ENCODE results near the gene DLX3.

DLX3 gene

DNA sequence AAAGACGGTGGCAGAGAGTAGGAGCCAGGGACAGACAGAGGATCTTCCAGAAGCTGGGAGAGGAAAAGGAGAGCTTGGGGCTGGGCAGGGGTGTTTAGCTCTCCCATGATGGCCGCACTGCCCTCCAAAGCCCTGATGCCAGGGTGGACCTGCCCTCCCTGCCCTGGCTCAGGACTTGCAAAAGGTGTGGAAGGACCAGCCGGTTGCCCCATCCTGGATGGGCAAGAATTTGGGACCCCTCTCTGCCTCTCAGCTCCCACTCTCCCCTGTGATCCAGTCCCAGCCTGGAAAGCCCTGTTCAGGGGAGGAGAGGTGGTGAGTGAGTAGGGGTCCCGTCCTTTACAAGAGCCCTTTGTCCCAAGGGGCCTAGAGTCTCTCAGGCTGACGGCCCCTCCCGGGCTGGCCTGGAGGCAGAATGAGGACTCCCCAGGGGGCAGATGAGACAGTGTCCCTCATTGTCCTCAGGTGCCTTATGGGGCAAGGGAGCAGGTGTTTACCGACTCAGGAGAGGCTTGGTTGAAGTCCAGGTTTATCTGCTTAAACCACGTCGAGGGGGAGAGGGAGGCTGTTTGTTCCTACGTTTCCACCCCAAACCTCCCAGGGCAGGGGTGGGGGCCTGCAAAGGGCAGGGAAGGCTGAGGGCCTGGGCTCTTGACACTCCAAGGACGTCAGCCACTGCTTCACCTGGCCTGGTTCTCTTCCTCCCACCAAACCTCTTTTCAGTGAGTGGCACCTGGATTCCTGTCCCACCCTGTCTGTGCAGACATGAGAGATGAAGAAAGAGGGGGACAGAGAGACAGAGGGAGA is 41.6 kb upstream of the DLX3 start:
- TF ChIP-seq, protein P1, sequence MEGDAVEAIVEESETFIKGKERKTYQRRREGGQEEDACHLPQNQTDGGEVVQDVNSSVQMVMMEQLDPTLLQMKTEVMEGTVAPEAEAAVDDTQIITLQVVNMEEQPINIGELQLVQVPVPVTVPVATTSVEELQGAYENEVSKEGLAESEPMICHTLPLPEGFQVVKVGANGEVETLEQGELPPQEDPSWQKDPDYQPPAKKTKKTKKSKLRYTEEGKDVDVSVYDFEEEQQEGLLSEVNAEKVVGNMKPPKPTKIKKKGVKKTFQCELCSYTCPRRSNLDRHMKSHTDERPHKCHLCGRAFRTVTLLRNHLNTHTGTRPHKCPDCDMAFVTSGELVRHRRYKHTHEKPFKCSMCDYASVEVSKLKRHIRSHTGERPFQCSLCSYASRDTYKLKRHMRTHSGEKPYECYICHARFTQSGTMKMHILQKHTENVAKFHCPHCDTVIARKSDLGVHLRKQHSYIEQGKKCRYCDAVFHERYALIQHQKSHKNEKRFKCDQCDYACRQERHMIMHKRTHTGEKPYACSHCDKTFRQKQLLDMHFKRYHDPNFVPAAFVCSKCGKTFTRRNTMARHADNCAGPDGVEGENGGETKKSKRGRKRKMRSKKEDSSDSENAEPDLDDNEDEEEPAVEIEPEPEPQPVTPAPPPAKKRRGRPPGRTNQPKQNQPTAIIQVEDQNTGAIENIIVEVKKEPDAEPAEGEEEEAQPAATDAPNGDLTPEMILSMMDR (conservative IDR thresholded peaks at IDR 0.05; ENCODE audit: low read depth, low read length) = no peak
- H3K4me3 ChIP-seq (ENCODE audit: low read depth, low read length) = no peak overlapping the region
- DNase-seq (ENCODE audit: low read depth) = no peak

DNA sequence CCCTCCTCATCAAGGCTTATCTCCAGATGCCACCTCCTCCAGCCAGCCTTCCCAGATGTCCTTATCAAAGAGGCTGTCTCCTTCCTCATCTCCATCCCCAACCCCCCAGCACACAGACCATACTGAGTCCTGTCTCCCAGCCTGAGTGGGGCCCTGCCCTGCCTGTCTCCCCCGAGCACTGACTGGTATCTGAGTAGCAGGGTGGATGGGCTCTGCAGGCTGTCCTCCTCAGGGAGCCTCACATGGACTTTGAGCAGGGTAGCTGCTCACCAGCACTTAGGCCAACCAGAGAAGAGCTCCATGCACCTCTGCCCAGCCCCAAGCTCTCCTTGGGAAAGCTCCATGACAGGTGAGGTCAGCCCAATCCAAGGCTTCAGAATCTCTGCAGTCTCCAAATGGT is 40.9 kb upstream of the DLX3 start:
- no peak overlapping the region for H3K4me3 ChIP-seq (ENCODE audit: low read depth, low read length)
- DNase-seq (ENCODE audit: low read depth) = no peak
- TF ChIP-seq, protein P1 (conservative IDR thresholded peaks at IDR 0.05; ENCODE audit: low read depth, low read length) = no peak

DNA sequence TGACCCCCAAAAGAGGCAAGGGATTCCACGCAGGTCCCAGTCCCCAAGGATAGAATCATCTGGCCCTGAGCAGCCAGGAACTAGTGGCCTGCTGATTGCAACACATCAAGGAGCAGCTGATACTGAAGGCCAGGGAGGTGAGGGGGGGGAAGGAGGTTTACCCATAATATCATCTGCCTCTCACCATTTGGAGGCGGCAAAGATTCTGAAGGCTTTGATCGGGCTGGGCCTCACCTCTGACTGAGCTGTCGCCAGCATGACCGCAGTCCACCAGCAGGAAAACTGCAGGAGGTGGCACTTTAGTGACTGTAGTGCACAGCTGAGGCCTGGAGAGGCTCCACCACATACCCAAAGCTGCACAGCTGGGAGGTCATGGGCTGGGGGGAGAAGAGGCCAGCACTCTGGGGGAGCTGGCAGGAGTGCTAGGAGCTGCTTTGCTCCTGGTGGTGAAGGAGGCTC is 40.4 kb upstream of the DLX3 start:
- peak; percentile 28 for DNase-seq (ENCODE audit: low read depth)
- TF ChIP-seq, protein P1 (conservative IDR thresholded peaks at IDR 0.05; ENCODE audit: low read depth, low read length) = no peak
- H3K4me3 ChIP-seq (ENCODE audit: low read depth, low read length) = no peak overlapping the region

DNA sequence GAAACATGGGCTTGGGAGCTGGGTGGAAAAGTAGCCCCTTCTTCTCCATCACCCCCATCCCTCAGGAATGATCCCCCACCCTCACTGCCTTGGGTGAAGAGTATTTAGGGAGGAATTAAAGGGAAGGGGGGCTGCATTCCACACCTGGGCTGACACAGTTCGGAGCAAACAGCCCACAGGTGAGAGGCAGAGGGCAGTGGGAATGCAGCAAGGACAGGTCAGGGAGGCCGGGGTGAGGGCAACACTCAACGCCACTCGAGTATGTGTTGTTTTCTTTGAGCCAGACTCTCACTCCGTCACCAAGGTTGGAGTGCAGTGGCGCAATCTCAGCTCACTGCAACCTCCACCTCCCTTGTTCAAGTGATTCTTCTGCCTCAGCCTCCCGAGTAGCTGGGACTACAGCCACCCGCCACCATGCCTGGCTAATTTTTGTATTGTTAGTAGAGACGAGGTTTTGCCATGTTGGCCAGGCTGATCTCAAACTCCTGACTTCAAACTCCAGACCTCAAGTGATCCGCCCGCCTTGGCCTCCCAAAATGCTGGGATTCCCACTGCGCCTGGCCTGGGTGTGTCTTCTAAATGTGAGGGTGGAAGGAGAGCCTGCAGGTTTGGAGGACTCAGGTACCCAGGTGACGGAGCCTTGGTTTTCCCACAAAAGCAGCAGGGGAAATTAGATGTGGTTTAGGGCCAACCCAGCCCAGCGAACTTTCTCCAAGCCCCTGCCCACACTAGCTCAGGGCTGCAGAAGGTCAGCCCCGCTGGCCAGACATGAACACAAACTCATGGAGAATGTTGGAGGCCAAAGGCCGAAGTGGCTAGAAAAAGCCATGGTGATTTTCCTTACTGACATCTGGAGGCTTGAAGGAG is 39.7 kb upstream of the DLX3 start:
- TF ChIP-seq, protein P1 (conservative IDR thresholded peaks at IDR 0.05; ENCODE audit: low read depth, low read length) = no peak
- no peak for DNase-seq (ENCODE audit: low read depth)
- H3K4me3 ChIP-seq (ENCODE audit: low read depth, low read length) = no peak overlapping the region

DNA sequence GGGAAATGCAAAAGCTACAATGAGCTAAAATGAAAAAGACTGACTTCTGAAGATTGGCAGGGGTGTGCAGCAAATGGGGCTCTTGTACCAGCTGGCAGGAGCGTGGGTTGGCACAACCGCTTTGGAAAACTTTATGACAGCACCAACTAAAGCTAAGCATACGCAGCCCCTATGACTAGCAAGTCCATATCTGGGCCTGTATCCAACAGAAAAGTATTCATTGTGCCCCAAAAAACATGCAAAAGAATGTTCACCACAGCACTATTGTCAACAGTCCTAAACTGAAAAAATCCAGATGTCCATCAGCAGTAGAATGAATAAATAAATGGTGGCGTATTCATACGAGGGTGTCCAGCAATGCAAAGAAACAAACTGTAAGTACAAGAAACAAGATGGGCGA is 38.3 kb upstream of the DLX3 start:
- H3K4me3 ChIP-seq (ENCODE audit: low read depth, low read length) = no peak overlapping the region
- TF ChIP-seq, protein P1 (conservative IDR thresholded peaks at IDR 0.05; ENCODE audit: low read depth, low read length) = no peak
- DNase-seq (ENCODE audit: low read depth) = peak; percentile 45

DNA sequence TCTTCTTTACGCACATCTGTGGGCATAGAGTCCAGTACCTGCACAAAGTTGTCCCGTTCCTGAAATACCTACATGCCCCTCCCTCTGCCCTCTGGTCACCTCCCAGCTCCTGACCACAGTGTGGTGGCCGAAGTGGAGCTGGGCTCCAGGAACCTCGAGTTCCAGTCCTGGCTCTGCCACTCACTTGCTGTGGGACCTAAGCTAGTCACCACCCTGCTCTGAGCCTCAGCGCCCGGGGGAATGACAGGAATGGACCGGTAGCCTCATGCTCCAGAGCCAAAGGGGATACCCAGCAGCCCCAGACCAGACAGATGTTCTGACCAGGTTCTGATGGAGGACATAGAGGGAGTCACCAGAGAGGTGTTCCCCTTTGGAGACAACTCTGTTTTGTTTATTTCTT is 34.2 kb upstream of the DLX3 start:
- no peak for DNase-seq (ENCODE audit: low read depth)
- H3K4me3 ChIP-seq (ENCODE audit: low read depth, low read length) = no peak overlapping the region
- TF ChIP-seq, protein P1 (conservative IDR thresholded peaks at IDR 0.05; ENCODE audit: low read depth, low read length) = no peak
